ENCODE data around the gene VWA1. TPM values are rescaled to one million over a fixed set of nuclear protein-coding genes. Genes with fewer than 3 reads are reported as not detected.
"Not testable (repeated sequence)": the region's sequence is repeated elsewhere in the genome, so short reads cannot be mapped to it uniquely, and the experiment has no call there.

Gene VWA1
- total RNA-seq, 1 experiment from 2014 or later = 858 TPM

DNA sequence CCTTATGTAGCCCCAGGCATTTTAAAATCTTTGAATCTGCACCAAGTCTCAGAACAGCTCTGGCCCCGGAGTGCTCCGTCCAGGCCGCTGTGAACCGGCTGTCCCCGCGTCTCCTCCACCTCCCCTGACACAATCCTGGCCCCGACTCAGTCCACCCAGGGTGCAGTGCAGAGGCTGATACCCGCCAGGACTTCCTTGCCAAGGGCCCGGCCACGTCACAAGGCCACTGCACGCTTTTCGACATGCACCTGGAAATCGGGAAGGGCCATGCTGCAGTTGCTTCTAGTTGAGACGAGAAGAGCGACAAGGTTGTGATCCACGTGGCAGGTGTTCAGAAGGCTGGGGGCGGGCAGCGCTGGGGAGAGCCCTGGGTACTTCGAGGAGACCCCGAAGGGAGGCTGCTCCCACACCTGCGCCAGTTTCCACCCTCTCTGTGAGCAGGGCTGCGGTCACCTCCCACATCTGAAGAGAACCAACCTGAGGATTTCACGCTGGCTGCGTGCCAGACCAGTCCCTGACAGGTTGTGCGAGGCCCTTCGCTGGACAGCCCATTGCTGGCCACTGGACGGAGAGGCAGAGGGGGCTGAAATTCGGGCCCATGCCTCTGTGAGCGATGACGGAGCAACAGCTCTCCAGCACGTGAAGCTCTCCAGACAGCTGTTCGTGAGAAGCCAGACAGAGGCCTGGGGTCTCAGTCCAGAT lies 6.7 kb downstream of the VWA1 start:
- peaks cover 39% of the 10 kb centered on the region for H3K4me1 ChIP-seq (ENCODE audit: control insufficient read depth, insufficient read depth, low read length)
- intact Hi-C loops (cut with micrococcal nuclease; ENCODE audit: unreplicated experiment) = no loop called here
- no peaks in the 10 kb centered on the region for H3K9me3 ChIP-seq (ENCODE audit: control insufficient read depth, insufficient read depth, low read depth, low read length)
- no TSS peak for BruUV-seq (replicated peaks)
- DNase-seq (ENCODE audit: low read depth, low spot score) (no peak), ATAC-seq (no peak; the same call in 1 of the 2 replicates)
- peak overlapping the region; percentile 74 for H3K27ac ChIP-seq (ENCODE audit: low read length)
- no peak for TF ChIP-seq SIN3A (IDR thresholded peaks at IDR 0.05; ENCODE audit: borderline replicate concordance, insufficient read depth, low read depth, low read length)
- TF ChIP-seq POLR2AphosphoS5 (IDR thresholded peaks at IDR 0.05; ENCODE audit: low read depth, low read length) = 0 out of 2 replicates have a peak, but pooled peaks have one; percentile 30
- ChIA-PET POLR2A (interaction anchor here (1.6 kb wide), 1 partner anchor 11 kb away, joined by 4 read pairs; no protein-coding TSS in a partner anchor), CTCF (interaction anchor here (0.5 to 1.4 kb wide), 4 partner anchors 9 to 139 kb away, joined by 3 to 9 read pairs (median 5); no protein-coding TSS in a partner anchor)
- peaks cover 2% of the 10 kb centered on the region; the same call in 1 of the 2 replicates for H3K36me3 ChIP-seq (ENCODE audit: control insufficient read depth, insufficient read depth, low read length)
- H3K27me3 ChIP-seq (ENCODE audit: control insufficient read depth, insufficient read depth, low read length) = no peaks in the 10 kb centered on the region
- in situ Hi-C loops (cut with HindIII; ENCODE audit: low pct_unique_long_range_greater_than_20kb, low sequenced_read_pairs) = no loop called here
- no peak overlapping the region for H3K4me3 ChIP-seq (ENCODE audit: low read depth in 2 of 2, low read length in 2 of 2)

DNA sequence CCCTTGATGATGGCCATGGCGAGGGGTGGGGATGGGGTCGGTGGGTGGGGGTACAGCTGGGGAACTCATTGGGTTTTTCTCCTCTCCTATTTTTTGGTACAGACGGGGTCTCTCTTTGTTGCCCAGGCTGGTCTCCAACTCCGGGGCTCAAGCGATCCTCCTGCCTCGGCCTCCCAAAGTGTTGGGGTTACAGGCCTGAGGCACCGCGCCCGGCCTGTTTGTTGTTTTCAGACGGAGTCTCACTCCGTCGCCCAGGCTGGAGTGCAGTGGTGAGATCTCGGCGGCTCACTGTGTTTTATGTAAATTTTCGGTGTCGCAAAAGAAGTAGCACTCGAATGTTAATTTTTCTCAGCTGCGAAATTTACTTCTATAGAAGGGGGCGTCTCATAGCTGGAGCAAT lies 11.1 kb downstream of the VWA1 start:
- POLR2A ChIA-PET = interaction anchor here (0.7 kb wide), 1 partner anchor 11 kb away, joined by 4 read pairs; no protein-coding TSS in a partner anchor
- H3K27me3 ChIP-seq (ENCODE audit: control insufficient read depth, insufficient read depth, low read length); DNase-seq (ENCODE audit: low read depth, low spot score); ATAC-seq; H3K9me3 ChIP-seq (ENCODE audit: control insufficient read depth, insufficient read depth, low read depth, low read length); BruUV-seq (replicated peaks); in situ Hi-C loops (cut with HindIII; ENCODE audit: low pct_unique_long_range_greater_than_20kb, low sequenced_read_pairs); H3K4me1 ChIP-seq (ENCODE audit: control insufficient read depth, insufficient read depth, low read length); CTCF ChIA-PET; H3K4me3 ChIP-seq (ENCODE audit: low read depth in 2 of 2, low read length in 2 of 2); H3K27ac ChIP-seq (ENCODE audit: low read length); H3K36me3 ChIP-seq (ENCODE audit: control insufficient read depth, insufficient read depth, low read length); intact Hi-C loops (cut with micrococcal nuclease; ENCODE audit: unreplicated experiment): not testable (repeated sequence)

DNA sequence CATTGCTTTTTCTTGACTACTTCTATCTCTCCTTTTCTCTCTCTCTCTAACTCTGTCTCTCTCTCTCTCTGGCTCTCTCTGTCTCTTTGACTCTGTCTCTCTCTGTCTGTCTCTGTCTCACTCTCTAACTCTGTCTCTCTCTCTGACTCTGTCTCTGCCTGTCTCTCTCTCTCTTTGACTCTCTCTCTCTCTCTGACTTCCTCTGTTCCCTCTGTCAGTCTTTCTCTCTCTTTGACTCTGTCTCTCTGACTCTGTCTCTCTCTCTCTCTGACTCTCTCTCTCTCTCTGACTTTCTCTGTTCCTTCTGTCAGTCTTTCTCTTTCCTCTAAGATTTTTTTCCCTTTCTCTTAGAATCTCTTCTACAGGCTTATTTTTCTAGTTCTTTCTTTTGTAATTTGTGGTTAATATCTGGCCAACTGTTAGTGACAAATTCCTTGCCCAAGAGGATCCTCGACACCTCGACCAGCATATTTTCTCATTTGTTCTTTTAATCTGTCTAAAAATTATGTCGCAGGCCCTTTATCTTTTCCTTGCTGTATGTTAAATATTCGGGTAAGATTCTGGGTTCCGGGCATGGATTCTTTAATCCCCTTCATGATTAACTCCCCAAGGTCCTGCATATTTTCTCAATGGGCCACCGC lies 13.7 kb downstream of the VWA1 start, which contains the start of gene ATAD3C:
ATAD3C (plus strand) TSS at position 591 of the 641 bp plus-strand sequence. CDS start 995 bp downstream, outside the sequence.
- ChIA-PET CTCF (no interaction called here), POLR2A (no interaction called here)
- no peak within 1 kb of the TSS for H3K4me3 ChIP-seq (ENCODE audit: low read depth in 2 of 2, low read length in 2 of 2)
- no peaks in the 10 kb centered on the region for H3K4me1 ChIP-seq (ENCODE audit: control insufficient read depth, insufficient read depth, low read length)
- intact Hi-C loops (cut with micrococcal nuclease; ENCODE audit: unreplicated experiment) (no loop called here), in situ Hi-C loops (cut with HindIII; ENCODE audit: low pct_unique_long_range_greater_than_20kb, low sequenced_read_pairs) (no loop called here)
- H3K27me3 ChIP-seq (ENCODE audit: control insufficient read depth, insufficient read depth, low read length) = no peaks in the 10 kb centered on the region
- ATAC-seq (no peak), DNase-seq (ENCODE audit: low read depth, low spot score) (no peak)
- no peak for TF ChIP-seq TCF7L2 (IDR thresholded peaks at IDR 0.05; ENCODE audit: low read depth, low read length)
- no peak for TF ChIP-seq SIN3A (IDR thresholded peaks at IDR 0.05; ENCODE audit: borderline replicate concordance, insufficient read depth, low read depth, low read length)
- no peak for TF ChIP-seq POLR2AphosphoS5 (IDR thresholded peaks at IDR 0.05; ENCODE audit: low read depth, low read length)
- TF ChIP-seq, protein P1, sequence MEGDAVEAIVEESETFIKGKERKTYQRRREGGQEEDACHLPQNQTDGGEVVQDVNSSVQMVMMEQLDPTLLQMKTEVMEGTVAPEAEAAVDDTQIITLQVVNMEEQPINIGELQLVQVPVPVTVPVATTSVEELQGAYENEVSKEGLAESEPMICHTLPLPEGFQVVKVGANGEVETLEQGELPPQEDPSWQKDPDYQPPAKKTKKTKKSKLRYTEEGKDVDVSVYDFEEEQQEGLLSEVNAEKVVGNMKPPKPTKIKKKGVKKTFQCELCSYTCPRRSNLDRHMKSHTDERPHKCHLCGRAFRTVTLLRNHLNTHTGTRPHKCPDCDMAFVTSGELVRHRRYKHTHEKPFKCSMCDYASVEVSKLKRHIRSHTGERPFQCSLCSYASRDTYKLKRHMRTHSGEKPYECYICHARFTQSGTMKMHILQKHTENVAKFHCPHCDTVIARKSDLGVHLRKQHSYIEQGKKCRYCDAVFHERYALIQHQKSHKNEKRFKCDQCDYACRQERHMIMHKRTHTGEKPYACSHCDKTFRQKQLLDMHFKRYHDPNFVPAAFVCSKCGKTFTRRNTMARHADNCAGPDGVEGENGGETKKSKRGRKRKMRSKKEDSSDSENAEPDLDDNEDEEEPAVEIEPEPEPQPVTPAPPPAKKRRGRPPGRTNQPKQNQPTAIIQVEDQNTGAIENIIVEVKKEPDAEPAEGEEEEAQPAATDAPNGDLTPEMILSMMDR (IDR thresholded peaks at IDR 0.05) = no peak
- TF ChIP-seq, protein P2, sequence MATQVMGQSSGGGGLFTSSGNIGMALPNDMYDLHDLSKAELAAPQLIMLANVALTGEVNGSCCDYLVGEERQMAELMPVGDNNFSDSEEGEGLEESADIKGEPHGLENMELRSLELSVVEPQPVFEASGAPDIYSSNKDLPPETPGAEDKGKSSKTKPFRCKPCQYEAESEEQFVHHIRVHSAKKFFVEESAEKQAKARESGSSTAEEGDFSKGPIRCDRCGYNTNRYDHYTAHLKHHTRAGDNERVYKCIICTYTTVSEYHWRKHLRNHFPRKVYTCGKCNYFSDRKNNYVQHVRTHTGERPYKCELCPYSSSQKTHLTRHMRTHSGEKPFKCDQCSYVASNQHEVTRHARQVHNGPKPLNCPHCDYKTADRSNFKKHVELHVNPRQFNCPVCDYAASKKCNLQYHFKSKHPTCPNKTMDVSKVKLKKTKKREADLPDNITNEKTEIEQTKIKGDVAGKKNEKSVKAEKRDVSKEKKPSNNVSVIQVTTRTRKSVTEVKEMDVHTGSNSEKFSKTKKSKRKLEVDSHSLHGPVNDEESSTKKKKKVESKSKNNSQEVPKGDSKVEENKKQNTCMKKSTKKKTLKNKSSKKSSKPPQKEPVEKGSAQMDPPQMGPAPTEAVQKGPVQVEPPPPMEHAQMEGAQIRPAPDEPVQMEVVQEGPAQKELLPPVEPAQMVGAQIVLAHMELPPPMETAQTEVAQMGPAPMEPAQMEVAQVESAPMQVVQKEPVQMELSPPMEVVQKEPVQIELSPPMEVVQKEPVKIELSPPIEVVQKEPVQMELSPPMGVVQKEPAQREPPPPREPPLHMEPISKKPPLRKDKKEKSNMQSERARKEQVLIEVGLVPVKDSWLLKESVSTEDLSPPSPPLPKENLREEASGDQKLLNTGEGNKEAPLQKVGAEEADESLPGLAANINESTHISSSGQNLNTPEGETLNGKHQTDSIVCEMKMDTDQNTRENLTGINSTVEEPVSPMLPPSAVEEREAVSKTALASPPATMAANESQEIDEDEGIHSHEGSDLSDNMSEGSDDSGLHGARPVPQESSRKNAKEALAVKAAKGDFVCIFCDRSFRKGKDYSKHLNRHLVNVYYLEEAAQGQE (IDR thresholded peaks at IDR 0.05; ENCODE audit: insufficient read depth in 1 of 2, low read depth in 2 of 2, low read length in 1 of 2) = no peak
- H3K36me3 ChIP-seq (ENCODE audit: control insufficient read depth, insufficient read depth, low read length) = no peaks in the 10 kb centered on the region
- no peak within 1 kb of the TSS for H3K27ac ChIP-seq (ENCODE audit: low read length)
- H3K9me3 ChIP-seq (ENCODE audit: control insufficient read depth, insufficient read depth, low read depth, low read length) = no peaks in the 10 kb centered on the region
- BruUV-seq (replicated peaks) = no TSS peak

DNA sequence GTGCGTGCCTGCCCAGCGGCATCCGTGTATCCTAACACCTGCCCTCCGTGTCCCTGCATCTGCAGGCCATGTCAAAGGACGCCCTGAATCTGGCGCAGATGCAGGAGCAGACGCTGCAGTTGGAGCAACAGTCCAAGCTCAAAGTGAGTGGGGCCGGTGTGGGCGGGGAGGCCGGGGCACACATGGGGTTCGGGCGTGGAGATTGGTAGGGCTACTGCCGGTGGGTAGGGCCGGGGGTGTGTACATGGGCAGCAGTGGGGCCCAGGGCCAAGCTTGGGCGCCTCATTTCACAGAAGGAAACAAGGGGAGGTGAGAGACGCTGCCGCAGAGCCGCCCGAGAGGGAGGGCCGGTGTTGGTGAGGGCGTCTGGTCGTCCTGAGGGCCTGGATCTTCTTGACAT lies 15.1 kb downstream of the VWA1 start:
- H3K27me3 ChIP-seq (ENCODE audit: control insufficient read depth, insufficient read depth, low read length); H3K27ac ChIP-seq (ENCODE audit: low read length); in situ Hi-C loops (cut with HindIII; ENCODE audit: low pct_unique_long_range_greater_than_20kb, low sequenced_read_pairs); H3K4me1 ChIP-seq (ENCODE audit: control insufficient read depth, insufficient read depth, low read length); CTCF ChIA-PET; H3K9me3 ChIP-seq (ENCODE audit: control insufficient read depth, insufficient read depth, low read depth, low read length); H3K36me3 ChIP-seq (ENCODE audit: control insufficient read depth, insufficient read depth, low read length); intact Hi-C loops (cut with micrococcal nuclease; ENCODE audit: unreplicated experiment); H3K4me3 ChIP-seq (ENCODE audit: low read depth in 2 of 2, low read length in 2 of 2); BruUV-seq (replicated peaks); DNase-seq (ENCODE audit: low read depth, low spot score); ATAC-seq: not testable (repeated sequence)
- POLR2A ChIA-PET = interaction anchor here (0.9 kb wide), 1 partner anchor 305 kb away, joined by 4 read pairs; no protein-coding TSS in a partner anchor
